ENCODE data around the gene PCDHA1. TPM values are rescaled to one million over a fixed set of nuclear protein-coding genes. Genes with fewer than 3 reads are reported as not detected.
"Not testable (repeated sequence)": the region's sequence is repeated elsewhere in the genome, so short reads cannot be mapped to it uniquely, and the experiment has no call there.

Gene PCDHA1
- polyA plus RNA-seq, 3 donors from 2014 or later = not detected

GRCh38 chr5:140823475-140823874, 37.5 kb downstream of the PCDHA1 start:
- H3K9me3 Mint-ChIP-seq = peaks cover 2 to 44% (median 20%) of the 10 kb centered on the region in 6 donors
- H3K4me3 Mint-ChIP-seq = no peak overlapping the region
- DNase-seq = no peak
- peaks cover 9 to 14% (median 13%) of the 10 kb centered on the region in 3 donors for H3K27me3 Mint-ChIP-seq (ENCODE audit: low read depth in 3 of 3)
- peaks cover 0 to 6% (median 0%) of the 10 kb centered on the region in 3 donors for H3K36me3 Mint-ChIP-seq
- no peaks in the 10 kb centered on the region for H3K4me1 Mint-ChIP-seq
- H3K27ac Mint-ChIP-seq = no peak overlapping the region

DNA sequence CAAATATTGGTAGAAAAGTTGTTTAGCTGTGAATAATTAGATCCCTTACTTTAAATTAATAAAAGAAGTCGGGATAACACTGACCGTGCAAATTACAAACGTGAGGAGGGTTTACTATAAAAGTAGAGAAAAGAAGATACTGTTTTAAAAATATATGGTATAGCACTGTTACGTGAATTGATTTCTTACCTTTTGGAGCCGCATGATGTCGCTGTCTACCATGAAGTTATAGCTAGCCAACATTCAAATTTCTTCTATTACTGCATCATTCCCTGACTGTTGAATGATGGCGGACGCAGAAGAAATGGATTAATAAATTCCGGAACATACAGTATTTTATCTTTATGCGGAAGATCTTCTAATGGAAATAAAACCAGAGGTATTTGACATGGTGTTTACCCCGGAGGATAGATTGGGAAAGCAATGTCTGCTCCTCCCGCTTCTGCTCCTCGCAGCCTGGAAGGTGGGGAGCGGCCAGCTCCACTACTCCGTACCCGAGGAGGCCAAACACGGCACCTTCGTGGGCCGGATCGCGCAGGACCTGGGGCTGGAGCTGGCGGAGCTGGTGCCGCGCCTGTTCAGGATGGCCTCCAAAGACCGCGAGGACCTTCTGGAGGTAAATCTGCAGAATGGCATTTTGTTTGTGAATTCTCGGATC, 41.9 kb downstream of the PCDHA1 start, which contains the start of gene PCDHA6:
Gene PCDHA6, plus strand, starts transcription at position 257 of the 658 bp plus-strand sequence. Its CDS starts 132 bp downstream, at position 389.
- Mint-ChIP-seq H3K27me3 (ENCODE audit: low read depth in 3 of 3) (peaks cover 12 to 25% (median 19%) of the 10 kb centered on the region in 3 donors), H3K9me3 (peaks cover 7 to 60% (median 33%) of the 10 kb centered on the region in 6 donors), H3K4me1 (no peaks in the 10 kb centered on the region), H3K4me3 (no peak within 1 kb of the TSS), H3K36me3 (peaks cover 0 to 13% (median 0%) of the 10 kb centered on the region in 3 donors), H3K27ac (no peak within 1 kb of the TSS)
- DNase-seq = no peak

- no peak for DNase-seq
- Mint-ChIP-seq H3K4me1 (no peaks in the 10 kb centered on the region), H3K27me3 (ENCODE audit: low read depth in 3 of 3) (peaks cover 12 to 25% (median 21%) of the 10 kb centered on the region in 3 donors), H3K36me3 (peaks cover 0 to 14% (median 0%) of the 10 kb centered on the region in 3 donors), H3K9me3 (peaks cover 7 to 64% (median 37%) of the 10 kb centered on the region in 6 donors), H3K27ac (no peak overlapping the region), H3K4me3 (no peak overlapping the region)
These were observed 42.4 kb downstream of the PCDHA1 start for GRCh38 chr5:140828362-140828737.

DNA sequence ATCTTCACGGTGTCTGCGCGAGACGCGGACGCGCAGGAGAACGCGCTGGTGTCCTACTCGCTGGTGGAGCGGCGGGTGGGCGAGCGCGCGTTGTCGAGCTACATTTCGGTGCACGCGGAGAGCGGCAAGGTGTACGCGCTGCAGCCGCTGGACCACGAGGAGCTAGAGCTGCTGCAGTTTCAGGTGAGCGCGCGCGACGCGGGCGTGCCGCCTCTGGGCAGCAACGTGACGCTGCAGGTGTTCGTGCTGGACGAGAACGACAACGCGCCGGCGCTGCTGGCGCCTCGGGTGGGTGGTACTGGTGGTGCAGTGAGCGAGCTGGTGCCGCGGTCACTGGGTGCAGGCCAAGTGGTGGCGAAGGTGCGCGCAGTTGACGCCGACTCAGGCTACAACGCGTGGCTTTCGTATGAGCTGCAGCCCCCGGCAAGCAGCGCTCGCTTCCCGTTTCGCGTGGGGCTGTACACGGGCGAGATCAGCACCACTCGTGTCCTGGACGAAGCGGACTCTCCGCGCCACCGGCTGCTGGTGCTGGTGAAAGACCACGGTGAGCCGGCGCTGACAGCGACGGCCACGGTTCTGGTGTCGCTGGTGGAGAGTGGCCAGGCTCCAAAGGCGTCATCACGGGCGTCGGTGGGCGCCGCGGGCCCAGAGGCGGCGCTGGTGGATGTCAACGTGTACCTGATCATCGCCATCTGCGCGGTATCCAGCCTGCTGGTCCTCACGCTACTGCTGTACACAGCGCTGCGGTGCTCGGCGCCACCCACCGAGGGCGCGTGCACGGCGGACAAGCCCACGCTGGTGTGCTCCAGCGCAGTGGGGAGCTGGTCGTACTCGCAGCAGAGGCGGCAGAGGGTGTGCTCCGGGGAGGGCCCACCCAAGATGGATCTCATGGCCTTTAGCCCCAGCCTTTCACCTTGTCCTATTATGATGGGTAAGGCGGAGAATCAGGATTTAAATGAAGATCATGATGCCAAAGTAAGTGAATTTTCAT, 43.9 kb downstream of the PCDHA1 start:
- DNase-seq, H3K4me3 Mint-ChIP-seq, H3K4me1 Mint-ChIP-seq, H3K27ac Mint-ChIP-seq: not testable (repeated sequence)
- Mint-ChIP-seq H3K27me3 (ENCODE audit: low read depth in 3 of 3) (peaks cover 15 to 29% (median 25%) of the 10 kb centered on the region in 3 donors), H3K36me3 (peaks cover 0 to 14% (median 0%) of the 10 kb centered on the region in 3 donors), H3K9me3 (peaks cover 7 to 66% (median 38%) of the 10 kb centered on the region in 6 donors)

- Mint-ChIP-seq H3K36me3 (peaks cover 0 to 5% (median 0%) of the 10 kb centered on the region in 3 donors), H3K27ac (no peak within 1 kb of the TSS), H3K9me3 (peaks cover 6 to 41% (median 23%) of the 10 kb centered on the region in 6 donors), H3K27me3 (ENCODE audit: low read depth in 3 of 3) (peaks cover 2 to 20% (median 15%) of the 10 kb centered on the region in 3 donors), H3K4me3 (peak within 1 kb of the TSS in 1 of 5 donors; percentile 15), H3K4me1 (no peaks in the 10 kb centered on the region)
- DNase-seq = no peak
These were observed 48.1 kb downstream of the PCDHA1 start, which contains the start of gene PCDHA7 for GRCh38 chr5:140833993-140834392. TSS of gene PCDHA7 (plus strand) at chr5:140834269. CDS start at chr5:140834384, 115 bp downstream.

DNA sequence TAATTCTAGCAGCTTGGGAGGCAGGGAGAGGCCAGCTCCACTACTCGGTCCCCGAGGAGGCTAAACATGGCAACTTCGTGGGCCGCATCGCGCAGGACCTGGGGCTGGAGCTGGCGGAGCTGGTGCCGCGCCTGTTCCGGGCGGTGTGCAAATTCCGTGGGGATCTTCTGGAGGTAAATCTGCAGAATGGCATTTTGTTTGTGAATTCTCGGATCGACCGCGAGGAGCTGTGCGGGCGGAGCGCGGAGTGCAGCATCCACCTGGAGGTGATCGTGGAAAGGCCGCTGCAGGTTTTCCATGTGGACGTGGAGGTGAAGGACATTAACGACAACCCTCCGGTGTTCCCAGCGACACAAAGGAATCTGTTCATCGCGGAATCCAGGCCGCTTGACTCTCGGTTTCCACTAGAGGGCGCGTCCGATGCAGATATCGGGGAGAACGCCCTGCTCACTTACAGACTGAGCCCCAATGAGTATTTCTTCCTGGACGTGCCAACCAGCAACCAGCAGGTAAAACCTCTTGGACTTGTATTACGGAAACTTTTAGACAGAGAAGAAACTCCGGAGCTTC, 48.6 kb downstream of the PCDHA1 start:
- H3K4me3 Mint-ChIP-seq = peak overlapping the region in 1 of 5 donors; percentile 15
- H3K9me3 Mint-ChIP-seq = peaks cover 4 to 40% (median 21%) of the 10 kb centered on the region in 6 donors

DNA sequence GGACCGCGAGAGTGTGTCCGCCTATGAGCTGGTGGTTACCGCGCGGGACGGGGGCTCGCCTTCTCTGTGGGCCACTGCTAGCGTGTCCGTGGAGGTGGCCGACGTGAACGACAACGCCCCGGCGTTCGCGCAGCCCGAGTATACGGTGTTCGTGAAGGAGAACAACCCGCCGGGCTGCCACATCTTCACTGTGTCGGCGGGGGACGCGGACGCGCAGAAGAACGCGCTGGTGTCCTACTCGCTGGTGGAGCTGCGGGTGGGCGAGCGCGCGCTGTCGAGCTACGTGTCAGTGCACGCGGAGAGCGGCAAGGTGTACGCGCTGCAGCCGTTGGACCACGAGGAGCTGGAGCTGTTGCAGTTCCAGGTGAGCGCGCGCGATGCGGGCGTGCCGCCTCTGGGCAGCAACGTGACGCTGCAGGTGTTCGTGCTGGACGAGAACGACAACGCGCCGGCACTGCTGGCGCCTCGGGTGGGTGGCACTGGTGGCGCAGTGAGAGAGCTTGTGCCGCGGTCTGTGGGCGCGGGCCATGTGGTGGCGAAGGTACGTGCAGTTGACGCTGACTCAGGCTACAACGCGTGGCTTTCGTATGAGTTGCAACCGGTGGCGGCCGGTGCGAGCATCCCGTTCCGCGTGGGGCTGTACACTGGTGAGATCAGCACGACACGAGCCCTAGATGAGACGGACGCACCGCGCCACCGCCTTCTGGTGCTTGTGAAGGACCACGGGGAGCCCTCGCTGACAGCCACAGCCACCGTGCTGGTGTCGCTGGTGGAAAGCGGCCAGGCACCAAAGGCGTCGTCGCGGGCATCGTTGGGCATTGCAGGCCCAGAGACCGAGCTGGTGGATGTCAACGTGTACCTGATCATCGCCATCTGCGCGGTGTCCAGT, 49.9 kb downstream of the PCDHA1 start:
- Mint-ChIP-seq H3K27me3 (ENCODE audit: low read depth in 3 of 3) (peaks cover 10 to 17% (median 14%) of the 10 kb centered on the region in 3 donors), H3K9me3 (peaks cover 9 to 44% (median 22%) of the 10 kb centered on the region in 6 donors)

More for the DNA sequence above, 48.6 kb downstream of the PCDHA1 start:
- not testable (repeated sequence) for H3K27ac Mint-ChIP-seq, H3K36me3 Mint-ChIP-seq, DNase-seq, H3K4me1 Mint-ChIP-seq
- H3K27me3 Mint-ChIP-seq (ENCODE audit: low read depth in 3 of 3) = peaks cover 2 to 20% (median 14%) of the 10 kb centered on the region in 3 donors

DNA sequence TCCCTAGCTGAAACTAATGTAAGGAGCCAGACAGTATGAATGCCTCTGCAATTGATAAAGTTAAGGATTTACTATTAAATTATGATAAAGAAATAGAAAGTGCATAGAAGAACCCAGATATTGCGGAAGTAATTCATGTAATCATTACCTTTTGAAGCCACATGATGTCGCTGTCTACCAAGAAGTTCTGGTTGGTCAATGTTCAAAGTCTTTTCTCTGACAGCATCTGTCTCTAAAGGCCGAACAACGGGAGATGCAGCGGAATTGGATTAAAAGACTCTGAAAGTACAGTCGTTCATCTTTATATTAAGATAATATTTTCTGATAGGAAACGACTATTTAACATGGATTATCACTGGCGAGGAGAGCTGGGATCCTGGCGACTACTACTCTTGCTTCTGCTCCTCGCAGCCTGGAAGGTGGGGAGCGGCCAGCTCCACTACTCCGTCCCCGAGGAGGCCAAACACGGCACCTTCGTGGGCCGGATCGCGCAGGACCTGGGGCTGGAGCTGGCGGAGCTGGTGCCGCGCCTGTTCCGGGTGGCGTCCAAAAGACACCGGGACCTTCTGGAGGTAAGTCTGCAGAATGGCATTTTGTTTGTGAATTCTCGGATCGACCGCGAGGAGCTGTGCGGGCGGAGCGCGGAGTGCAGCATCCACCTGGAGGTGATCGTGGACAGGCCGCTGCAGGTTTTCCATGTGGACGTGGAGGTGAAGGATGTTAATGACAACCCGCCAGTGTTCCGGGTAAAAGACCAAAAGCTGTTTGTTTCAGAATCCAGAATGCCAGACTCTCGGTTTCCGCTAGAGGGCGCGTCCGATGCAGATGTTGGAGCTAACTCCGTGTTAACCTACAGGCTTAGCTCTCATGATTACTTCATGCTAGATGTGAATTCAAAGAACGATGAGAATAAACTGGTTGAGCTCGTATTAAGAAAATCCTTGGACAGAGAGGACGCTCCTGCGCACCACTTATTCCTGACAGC, 55.3 kb downstream of the PCDHA1 start, which contains the start of gene PCDHA8:
Gene PCDHA8, plus strand, starts transcription at position 210 of the 985 bp plus-strand sequence. Its CDS starts 135 bp downstream, at position 345.
- H3K27me3 Mint-ChIP-seq (ENCODE audit: low read depth in 3 of 3) = peaks cover 0 to 8% (median 8%) of the 10 kb centered on the region in 3 donors
- H3K4me3 Mint-ChIP-seq = peak within 1 kb of the TSS in 1 of 5 donors; percentile 41
- H3K4me1 Mint-ChIP-seq = peaks cover 0 to 2% of the 10 kb centered on the region in 2 donors
- DNase-seq = no peak
- H3K27ac Mint-ChIP-seq = no peak within 1 kb of the TSS
- peaks cover 0 to 3% (median 0%) of the 10 kb centered on the region in 3 donors for H3K36me3 Mint-ChIP-seq
- peaks cover 9 to 29% (median 18%) of the 10 kb centered on the region in 6 donors for H3K9me3 Mint-ChIP-seq

More for the DNA sequence above, 49.9 kb downstream of the PCDHA1 start:
- Mint-ChIP-seq H3K4me3 (no peak overlapping the region), H3K4me1 (no peaks in the 10 kb centered on the region), H3K36me3 (peaks cover 0 to 5% (median 0%) of the 10 kb centered on the region in 3 donors), H3K27ac (no peak overlapping the region)
- no peak for DNase-seq

DNA sequence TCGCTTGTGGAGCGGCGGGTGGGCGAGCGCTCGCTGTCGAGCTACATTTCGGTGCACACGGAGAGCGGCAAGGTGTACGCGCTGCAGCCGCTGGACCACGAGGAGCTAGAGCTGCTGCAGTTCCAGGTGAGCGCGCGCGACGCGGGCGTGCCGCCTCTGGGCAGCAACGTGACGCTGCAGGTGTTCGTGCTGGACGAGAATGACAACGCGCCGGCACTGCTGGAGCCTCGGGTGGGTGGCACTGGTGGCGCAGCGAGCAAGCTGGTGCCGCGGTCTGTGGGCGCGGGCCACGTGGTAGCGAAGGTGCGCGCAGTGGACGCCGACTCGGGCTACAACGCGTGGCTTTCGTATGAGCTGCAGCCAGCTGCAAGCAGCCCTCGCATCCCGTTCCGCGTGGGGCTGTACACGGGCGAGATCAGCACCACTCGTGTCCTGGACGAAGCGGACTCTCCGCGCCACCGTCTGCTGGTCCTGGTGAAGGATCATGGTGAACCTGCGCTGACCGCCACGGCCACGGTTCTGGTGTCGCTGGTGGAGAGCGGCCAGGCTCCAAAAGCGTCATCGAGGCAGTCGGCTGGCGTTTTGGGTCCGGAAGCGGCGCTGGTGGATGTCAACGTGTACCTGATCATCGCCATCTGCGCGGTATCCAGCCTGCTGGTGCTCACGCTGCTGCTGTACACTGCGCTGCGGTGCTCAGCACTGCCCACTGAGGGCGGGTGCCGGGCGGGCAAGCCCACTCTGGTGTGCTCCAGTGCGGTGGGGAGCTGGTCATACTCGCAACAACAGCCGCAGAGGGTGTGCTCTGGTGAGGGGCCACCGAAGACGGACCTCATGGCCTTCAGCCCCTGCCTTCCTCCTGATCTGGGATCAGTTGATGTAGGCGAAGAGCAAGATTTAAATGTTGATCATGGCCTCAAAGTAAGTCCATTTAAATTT, 57.1 kb downstream of the PCDHA1 start:
- Mint-ChIP-seq H3K36me3 (peaks cover 0 to 3% (median 0%) of the 10 kb centered on the region in 3 donors), H3K9me3 (peaks cover 11 to 31% (median 20%) of the 10 kb centered on the region in 6 donors), H3K27me3 (ENCODE audit: low read depth in 3 of 3) (peaks cover 5 to 8% (median 6%) of the 10 kb centered on the region in 3 donors), H3K4me1 (peaks cover 0 to 2% of the 10 kb centered on the region in 2 donors), H3K27ac (no peak overlapping the region), H3K4me3 (no peak overlapping the region)
- DNase-seq = no peak

GRCh38 chr5:140848139-140849102, 62.5 kb downstream of the PCDHA1 start, which contains the start of gene PCDHA9:
TSS of gene PCDHA9 (plus strand) at chr5:140848382. CDS start at chr5:140848496, 114 bp downstream.
- H3K9me3 Mint-ChIP-seq = peaks cover 0 to 17% (median 6%) of the 10 kb centered on the region in 6 donors
- not testable (repeated sequence) for H3K27me3 Mint-ChIP-seq (ENCODE audit: low read depth in 3 of 3); H3K36me3 Mint-ChIP-seq; H3K4me1 Mint-ChIP-seq; H3K27ac Mint-ChIP-seq; DNase-seq; H3K4me3 Mint-ChIP-seq

Data from immature natural killer cell (primary cell).